Nephron (organoid): ENCODE results near the gene PDYN.

Experiments
- H3K27ac Mint-ChIP-seq, 3 experiments: 2 replicates each; pipeline ENCODE4 v1.8.0; 2020; ENCODE audit warnings: mixed read lengths in 3 of 3, mild to moderate bottlenecking in 2 of 3, moderate library complexity in 1 of 3
- H3K27me3 Mint-ChIP-seq: 2 replicates; pipeline ENCODE4 v1.8.0; 2021; ENCODE audit warnings: low read depth, mild to moderate bottlenecking, moderate library complexity, mixed read lengths
- H3K36me3 Mint-ChIP-seq: 2 replicates; pipeline ENCODE4 v1.8.0; 2020; ENCODE audit warnings: low read depth, mixed read lengths
- H3K4me1 Mint-ChIP-seq: 2 replicates; pipeline ENCODE4 v1.8.0; 2020; ENCODE audit warnings: mixed read lengths
- H3K4me3 Mint-ChIP-seq, 3 experiments: 2 replicates each; pipeline ENCODE4 v1.8.0; 2020; ENCODE audit warnings: mild to moderate bottlenecking in 3 of 3, mixed read lengths in 3 of 3, moderate library complexity in 2 of 3
- H3K9me3 Mint-ChIP-seq: 2 replicates; pipeline ENCODE4 v1.8.0; 2020; ENCODE audit warnings: mixed read lengths
- CTCF ChIP-seq, 3 experiments: fragments of 200-600 bp; sonication (generic); IDR thresholded peaks; one replicate each; pipeline ENCODE4 v1.5.0; 2021; ENCODE audit warnings: antibody characterized with exemption in 3 of 3; ENCODE audit not compliant: unreplicated experiment in 3 of 3

PDYN gene

DNA sequence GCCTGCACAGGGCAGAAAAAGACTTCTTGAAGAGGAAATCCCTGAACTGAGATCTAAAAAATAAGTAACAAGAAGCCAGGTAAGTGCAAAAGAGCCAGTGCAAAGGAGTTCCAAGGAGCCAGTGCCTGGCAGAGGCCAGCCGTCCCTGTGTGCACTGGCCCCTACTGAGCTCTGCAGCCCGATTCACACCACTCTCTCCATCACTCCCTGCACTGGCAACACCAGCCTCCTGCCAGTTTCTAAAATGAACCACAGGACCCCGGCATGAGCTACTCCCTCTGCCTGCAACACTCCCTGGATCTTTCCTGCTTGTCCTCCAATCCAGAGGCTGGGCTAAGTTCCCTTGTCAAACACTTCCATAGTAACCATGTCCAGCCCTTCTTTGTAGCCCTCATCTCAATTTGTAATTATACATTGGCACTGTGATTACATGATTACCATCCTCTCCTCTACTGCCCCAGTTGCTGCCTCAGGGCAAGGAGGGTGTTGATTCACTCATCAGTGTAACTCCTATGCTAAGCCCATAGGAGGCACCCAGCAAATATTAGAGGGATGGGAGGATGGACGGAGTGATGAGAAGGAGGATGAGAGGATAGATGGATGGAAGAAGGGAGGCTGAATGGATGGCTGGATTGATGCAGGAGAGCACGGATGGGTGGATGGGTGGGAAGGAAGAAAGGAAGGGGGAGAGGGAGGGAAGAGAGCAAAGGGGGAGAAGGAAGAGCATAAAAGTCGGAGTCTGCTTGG lies 49.3 kb downstream of the PDYN start:
- Mint-ChIP-seq H3K27ac (peak overlapping the region in 2 of 3 experiments; percentile 1 to 9), H3K36me3 (no peaks in the 10 kb centered on the region), H3K27me3 (peaks cover 69% of the 10 kb centered on the region), H3K4me3 (no peak overlapping the region), H3K4me1 (peaks cover 82% of the 10 kb centered on the region), H3K9me3 (no peaks in the 10 kb centered on the region)
- TF ChIP-seq CTCF (IDR thresholded peaks at IDR 0.05; ENCODE audit: unreplicated experiment in 3 of 3) = no peak

DNA sequence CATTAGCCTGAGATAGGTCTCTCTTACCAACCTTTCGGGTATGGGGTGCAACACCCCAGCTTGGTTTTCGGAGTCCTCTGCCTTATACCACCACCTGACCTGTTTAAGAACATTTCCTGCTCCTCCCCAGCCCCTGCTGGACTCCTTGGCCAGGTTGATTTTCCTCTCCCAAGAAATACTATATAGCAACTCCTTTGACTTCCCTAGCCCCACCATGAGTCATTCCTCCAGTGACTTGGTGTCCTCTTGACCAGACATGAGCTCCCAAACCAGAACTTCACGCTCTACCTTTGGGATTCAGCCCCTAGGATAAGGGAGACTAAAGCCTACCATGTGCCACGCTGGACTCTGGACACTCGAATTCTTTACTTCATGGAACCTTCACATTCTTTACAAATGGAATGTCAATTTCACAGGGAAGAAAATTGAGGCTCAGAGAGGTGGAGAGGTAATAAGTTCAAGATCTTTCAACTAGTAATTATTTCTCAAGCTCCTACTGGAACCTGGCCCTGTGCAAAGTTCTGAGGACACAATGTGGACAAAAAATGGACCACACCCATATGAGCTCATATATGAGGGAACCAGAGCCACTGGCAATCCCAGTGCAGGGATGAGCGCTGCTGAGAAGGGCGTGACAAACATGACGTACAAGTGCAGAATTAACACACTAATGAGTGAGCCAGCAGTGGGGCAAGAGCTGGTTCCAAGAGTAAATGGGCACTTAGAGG lies 50.4 kb downstream of the PDYN start:
- peaks cover under 1% of the 10 kb centered on the region for H3K36me3 Mint-ChIP-seq

GRCh38 chr20:1942486-1943274 lies 51.2 kb downstream of the PDYN start:
- Mint-ChIP-seq H3K36me3 (peaks cover 4% of the 10 kb centered on the region), H3K4me3 (peak overlapping the region in 1 of 3 experiments; percentile 17), H3K4me1 (peaks cover 70% of the 10 kb centered on the region), H3K9me3 (no peaks in the 10 kb centered on the region), H3K27ac (peak overlapping the region in 2 of 3 experiments; percentile 17 to 23), H3K27me3 (peaks cover 56% of the 10 kb centered on the region)
- no peak for TF ChIP-seq CTCF (IDR thresholded peaks at IDR 0.05; ENCODE audit: unreplicated experiment in 3 of 3)

More for the DNA sequence above, 50.4 kb downstream of the PDYN start:
- H3K4me3 Mint-ChIP-seq = no peak overlapping the region
- peaks cover 72% of the 10 kb centered on the region for H3K4me1 Mint-ChIP-seq
- H3K9me3 Mint-ChIP-seq = no peaks in the 10 kb centered on the region
- H3K27ac Mint-ChIP-seq = no peak overlapping the region
- peaks cover 59% of the 10 kb centered on the region for H3K27me3 Mint-ChIP-seq
- no peak for TF ChIP-seq CTCF (IDR thresholded peaks at IDR 0.05; ENCODE audit: unreplicated experiment in 3 of 3)

DNA sequence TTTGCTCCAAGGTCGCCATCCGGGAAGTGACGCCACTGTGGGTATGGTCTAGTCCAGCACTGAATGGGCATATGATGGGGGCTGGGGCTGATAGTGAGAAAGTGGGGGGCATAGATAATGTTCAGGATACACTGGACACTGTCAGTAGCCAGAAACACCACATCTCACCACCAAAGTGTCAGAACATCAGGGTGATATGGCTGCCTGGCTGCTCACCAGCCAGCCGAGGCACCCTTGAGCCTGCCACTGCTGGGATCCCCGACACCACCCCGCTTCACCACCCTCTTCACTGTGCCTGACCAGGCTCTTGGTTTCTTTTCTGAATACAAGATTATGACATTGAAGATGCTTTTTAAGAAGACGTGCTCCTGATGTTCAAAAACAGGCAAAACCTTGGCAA lies 51.8 kb downstream of the PDYN start:
- H3K4me1 Mint-ChIP-seq = peaks cover 65% of the 10 kb centered on the region

DNA sequence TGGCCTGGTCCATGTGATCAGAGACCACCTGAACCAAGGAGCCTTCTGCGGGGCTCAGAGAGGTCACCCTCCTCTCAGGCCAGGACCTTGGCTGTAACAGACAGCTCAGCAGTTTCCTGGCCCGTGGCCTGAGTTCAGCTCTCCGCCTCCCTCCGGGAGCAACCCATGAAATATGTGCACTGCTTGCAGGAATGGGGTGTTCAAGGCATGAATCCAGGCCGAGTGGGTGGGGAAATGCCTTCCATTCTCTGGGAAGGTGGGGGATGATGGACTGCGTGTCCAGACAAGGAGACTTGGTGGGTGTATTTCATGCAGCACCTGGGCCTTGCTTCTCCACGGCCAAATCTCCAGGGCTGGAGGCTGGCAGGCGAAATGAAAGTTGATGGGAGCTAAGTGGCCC lies 52.6 kb downstream of the PDYN start:
- no peaks in the 10 kb centered on the region for H3K9me3 Mint-ChIP-seq
- H3K4me3 Mint-ChIP-seq = peak overlapping the region in 2 of 3 experiments; percentile 5 to 29
- H3K27me3 Mint-ChIP-seq = peaks cover 48% of the 10 kb centered on the region
- H3K27ac Mint-ChIP-seq = peak overlapping the region; percentile 64 to 82 (median 68)
- peaks cover 4% of the 10 kb centered on the region for H3K36me3 Mint-ChIP-seq
- peaks cover 67% of the 10 kb centered on the region for H3K4me1 Mint-ChIP-seq
- no peak for TF ChIP-seq CTCF (IDR thresholded peaks at IDR 0.05; ENCODE audit: unreplicated experiment in 3 of 3)

More for the DNA sequence above, 51.8 kb downstream of the PDYN start:
- Mint-ChIP-seq H3K9me3 (no peaks in the 10 kb centered on the region), H3K27me3 (peaks cover 54% of the 10 kb centered on the region), H3K27ac (peak overlapping the region in 1 of 3 experiments; percentile 23), H3K4me3 (no peak overlapping the region), H3K36me3 (peaks cover 4% of the 10 kb centered on the region)
- TF ChIP-seq CTCF (IDR thresholded peaks at IDR 0.05; ENCODE audit: unreplicated experiment in 3 of 3) = no peak
